WI38 (cell line): ENCODE data around the gene RPS6KA2.
"Not testable (repeated sequence)": the region's sequence is repeated elsewhere in the genome, so short reads cannot be mapped to it uniquely, and the experiment has no call there.

Source experiments
- H3K4me3 ChIP-seq: 2 replicates; pipeline ENCODE4 v1.5.1; 2011; ENCODE audit warnings: low read depth, mild to moderate bottlenecking, control low read depth, low read length
- TF ChIP-seq, protein P1 (sequence below): IDR thresholded peaks from 2 replicates; pipeline ENCODE4 v1.5.1; 2012; ENCODE audit warnings: low read depth, mild to moderate bottlenecking, control low read depth, low read length

The RPS6KA2 gene

DNA sequence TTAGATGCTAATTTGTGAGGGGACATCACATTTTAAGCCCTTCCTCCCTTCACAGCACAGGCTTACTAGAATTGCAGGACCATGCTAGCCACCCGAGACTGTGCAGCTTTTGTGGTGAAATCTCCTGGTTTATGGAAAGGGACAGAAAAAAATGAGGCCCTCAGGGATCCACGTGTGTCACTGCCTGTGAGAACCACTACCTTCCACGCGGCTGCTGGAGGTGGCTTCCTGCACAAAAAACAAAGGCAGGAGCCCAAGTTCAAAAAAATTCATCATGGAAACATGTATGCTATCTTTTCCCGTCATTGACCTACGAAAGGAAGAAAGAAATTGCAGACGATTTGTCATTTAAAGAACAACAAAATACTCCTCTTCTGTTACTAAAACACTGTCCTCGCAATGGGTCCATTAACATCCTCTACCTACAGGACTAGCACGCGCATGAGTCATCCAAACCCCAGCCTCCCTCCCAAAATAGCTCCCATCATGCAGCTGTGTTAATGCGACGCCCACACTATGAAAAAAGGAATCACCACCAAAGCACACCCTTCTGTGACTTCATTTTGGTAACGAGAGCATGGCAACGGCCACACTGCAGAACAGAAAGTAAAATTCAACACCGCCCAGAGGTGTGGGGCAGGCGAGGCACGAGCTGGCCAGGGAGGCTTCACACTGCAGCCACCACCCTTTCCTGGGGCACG is 86.3 kb downstream of the RPS6KA2 start:
- TF ChIP-seq, protein P1, sequence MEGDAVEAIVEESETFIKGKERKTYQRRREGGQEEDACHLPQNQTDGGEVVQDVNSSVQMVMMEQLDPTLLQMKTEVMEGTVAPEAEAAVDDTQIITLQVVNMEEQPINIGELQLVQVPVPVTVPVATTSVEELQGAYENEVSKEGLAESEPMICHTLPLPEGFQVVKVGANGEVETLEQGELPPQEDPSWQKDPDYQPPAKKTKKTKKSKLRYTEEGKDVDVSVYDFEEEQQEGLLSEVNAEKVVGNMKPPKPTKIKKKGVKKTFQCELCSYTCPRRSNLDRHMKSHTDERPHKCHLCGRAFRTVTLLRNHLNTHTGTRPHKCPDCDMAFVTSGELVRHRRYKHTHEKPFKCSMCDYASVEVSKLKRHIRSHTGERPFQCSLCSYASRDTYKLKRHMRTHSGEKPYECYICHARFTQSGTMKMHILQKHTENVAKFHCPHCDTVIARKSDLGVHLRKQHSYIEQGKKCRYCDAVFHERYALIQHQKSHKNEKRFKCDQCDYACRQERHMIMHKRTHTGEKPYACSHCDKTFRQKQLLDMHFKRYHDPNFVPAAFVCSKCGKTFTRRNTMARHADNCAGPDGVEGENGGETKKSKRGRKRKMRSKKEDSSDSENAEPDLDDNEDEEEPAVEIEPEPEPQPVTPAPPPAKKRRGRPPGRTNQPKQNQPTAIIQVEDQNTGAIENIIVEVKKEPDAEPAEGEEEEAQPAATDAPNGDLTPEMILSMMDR, result no peak
- no peak overlapping the region for H3K4me3 ChIP-seq

DNA sequence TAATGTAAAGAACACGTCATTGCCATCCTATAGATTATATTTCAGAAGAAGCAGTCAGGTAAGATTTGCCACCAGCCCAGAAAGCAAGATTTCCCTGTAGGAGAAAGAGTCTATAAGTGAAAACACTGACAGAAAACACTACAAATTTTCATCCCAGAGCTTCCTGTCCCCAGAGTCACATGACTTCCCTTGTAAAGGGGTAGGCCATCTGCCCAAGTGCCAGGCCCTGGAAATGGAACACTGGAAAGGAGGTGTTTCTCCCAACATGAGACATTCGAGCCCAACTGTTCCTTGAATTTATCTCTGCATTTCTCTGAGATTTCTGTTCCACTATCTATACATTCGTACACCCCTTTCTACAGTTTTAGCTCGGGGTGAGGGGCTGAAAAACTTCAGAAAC is 87.5 kb downstream of the RPS6KA2 start:
- H3K4me3 ChIP-seq, result no peak overlapping the region
- TF ChIP-seq, protein P1, result no peak

DNA sequence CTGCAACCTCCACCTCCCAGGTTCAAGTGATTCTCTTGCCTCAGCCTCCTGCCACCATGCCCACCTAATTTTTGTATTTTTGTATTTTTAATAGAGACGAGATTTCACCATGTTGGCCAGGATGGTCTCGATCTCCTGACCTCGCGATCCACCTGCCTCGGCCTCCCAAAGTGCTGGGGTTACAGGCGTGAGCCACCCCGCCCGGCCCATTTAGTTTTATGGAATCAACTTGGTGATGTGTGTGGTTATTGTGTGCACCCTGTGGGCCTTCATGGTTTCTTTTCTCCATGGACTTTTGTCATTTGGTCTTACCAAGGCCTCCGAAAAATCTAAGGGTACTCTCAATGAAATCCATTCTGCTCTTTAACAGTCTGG is 88.1 kb downstream of the RPS6KA2 start:
- not testable (repeated sequence) for H3K4me3 ChIP-seq

DNA sequence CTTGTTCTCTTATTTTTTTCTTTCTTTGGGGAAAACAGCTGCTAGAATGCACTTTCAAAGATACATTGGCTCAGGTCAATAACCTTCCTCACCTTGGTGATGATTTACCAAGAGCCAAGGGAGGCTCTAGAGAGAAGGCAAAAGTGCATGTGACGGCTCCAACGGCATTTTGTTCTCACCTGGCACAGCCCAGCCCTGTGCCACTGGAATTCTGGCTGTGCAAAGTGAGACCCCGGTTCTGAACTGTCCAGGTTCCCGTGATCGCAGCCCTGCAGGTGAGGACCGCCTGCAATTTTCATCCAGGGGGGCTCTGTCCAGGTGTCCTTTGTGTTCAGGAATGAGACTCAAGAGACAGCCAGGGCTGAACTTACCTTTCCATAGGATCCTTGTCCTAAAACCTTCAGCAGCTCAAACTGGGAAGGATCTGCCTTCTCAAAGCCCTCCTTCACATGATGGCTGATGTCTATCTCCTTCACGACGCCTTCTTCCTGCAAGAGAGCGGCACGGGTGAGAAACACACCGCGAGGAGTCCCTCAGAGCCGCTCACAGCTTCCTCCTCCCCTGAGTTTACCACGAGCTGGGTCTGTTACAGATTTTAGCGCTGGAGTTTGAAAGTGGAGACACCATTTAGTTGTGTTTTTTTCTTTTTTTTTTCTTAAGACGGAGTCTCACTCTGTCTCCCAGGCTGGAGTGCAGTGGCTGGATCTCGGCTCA is 88.6 kb downstream of the RPS6KA2 start:
- TF ChIP-seq, protein P1, result no peak
- H3K4me3 ChIP-seq, result no peak overlapping the region

DNA sequence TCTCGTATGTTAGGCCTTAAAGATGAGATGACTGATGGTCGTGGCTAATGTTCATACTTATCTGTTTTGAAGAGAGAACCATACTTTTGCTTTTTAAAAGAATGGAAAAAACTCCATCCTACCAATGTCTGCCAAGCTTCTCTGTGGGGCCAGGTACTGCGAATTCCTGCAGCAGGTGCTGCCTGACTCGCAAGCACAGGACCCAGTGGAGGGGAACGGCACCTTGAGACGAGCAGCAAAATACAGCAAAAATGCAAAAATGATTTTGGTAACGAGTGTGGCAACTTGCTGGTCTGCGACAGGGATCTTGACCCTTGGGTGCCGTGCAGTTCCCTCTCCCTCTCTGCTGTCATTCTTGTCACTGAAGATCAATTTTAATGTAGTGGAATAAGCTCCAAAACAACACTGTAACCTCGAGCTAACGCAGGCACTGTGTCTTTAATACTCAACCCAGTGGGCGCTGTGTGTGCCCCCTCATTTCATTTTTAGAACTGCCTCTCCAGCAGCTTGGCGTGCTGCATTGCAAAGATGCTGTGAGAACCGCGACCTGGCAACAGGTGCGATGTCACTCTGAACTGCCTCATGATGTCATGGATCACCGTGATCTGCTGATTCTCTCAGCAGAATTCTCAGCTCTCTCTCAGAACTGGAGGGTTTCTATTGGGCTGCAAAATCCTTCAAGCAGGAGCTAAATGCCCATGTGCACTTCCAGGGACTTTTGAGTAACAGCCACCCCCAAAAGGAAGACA is 92.2 kb downstream of the RPS6KA2 start:
- no peak overlapping the region for H3K4me3 ChIP-seq
- TF ChIP-seq, protein P1, result no peak

DNA sequence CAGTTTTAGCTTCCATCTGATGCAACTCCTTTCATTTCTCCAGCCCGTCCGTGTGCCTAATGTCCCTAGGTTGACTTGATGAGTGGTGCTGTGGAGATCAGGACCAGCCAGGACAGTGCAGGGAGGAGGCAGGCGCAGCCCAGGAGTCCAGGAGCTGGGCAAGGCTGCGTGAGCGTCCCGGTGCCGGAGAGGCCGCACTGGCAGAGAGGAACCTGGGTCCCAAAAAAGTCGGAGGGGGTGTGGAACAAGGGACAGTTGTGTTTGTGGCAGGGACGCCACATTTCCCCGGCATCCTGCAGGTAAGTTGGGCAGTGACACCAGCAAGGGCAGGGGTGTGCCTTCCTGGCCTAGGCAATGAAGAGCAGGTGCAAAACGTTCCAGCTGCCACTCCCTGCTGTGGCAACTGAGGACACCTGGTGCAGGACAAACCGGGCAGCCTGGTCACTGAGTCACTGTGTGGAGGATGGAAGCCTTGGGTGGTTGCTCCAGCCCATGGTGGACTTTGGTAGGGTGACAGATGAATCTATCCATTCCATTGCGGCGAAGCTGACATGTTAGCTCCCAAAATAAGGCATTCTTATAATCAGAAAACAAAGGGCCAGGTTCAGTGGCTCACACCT is 93.7 kb downstream of the RPS6KA2 start:
- no peak overlapping the region for H3K4me3 ChIP-seq
- TF ChIP-seq, protein P1, result no peak

DNA sequence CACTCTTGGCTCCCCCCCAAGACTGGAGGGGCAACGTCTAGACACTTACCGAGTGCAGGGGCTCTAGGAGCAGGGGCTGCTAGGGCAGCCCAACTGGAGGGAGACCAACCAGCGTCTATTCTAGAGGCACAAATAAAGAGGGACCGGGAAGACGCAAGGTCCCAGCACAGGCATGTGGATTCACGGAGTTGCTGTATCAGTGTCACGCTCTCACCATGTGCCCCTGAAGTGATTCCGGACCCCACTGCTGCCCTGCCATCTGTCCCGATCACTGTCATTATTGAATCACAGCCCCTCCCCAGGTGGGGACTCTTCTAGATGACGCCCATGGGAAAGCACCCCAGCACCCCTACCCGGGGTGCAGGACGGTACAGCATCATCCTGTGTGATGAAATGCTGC is 94.7 kb downstream of the RPS6KA2 start:
- H3K4me3 ChIP-seq, result no peak overlapping the region
- TF ChIP-seq, protein P1, result no peak
